ENCODE results near the gene BMAL1.

Gene BMAL1

DNA sequence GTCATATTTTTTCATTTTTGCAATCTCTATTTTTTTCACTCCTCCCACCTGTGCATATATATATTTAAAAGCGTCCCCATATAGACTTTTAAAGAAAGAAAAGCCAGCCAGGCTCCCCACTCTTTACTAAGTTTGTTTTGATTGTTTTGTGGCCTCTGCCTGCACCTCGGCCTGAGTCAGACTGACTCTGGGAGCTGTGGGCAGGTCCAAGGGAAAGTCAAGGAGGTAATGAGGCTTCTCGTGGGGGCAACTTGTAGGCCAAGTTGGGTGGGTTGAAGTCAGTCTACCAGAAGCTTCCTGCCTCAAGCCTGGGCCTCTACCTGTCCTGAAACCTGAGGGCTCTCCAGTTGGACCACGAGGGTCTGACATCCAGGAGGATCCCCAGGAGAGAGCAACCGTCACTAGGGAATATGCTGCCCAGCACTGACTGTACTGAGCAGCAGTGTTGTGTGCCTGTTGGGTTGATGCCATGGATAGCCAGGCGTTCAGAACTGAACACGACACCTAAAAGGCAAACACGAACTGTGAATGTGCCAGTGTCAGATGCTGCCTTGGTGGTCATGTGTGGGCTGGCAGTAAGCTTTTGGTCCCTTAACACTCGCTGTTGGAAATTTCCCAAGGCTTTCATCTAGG lies 58.8 kb downstream of the BMAL1 start:
- ChIA-PET CTCF (interaction anchor here (0.7 to 11.8 kb wide), 31 partner anchors 10 to 1044 kb away, joined by 3 to 329 read pairs (median 8); no protein-coding TSS in a partner anchor), POLR2A (no interaction called here)
- DNase-seq (ENCODE audit: low read depth, low spot score): no peak
- TF ChIP-seq, protein P1, sequence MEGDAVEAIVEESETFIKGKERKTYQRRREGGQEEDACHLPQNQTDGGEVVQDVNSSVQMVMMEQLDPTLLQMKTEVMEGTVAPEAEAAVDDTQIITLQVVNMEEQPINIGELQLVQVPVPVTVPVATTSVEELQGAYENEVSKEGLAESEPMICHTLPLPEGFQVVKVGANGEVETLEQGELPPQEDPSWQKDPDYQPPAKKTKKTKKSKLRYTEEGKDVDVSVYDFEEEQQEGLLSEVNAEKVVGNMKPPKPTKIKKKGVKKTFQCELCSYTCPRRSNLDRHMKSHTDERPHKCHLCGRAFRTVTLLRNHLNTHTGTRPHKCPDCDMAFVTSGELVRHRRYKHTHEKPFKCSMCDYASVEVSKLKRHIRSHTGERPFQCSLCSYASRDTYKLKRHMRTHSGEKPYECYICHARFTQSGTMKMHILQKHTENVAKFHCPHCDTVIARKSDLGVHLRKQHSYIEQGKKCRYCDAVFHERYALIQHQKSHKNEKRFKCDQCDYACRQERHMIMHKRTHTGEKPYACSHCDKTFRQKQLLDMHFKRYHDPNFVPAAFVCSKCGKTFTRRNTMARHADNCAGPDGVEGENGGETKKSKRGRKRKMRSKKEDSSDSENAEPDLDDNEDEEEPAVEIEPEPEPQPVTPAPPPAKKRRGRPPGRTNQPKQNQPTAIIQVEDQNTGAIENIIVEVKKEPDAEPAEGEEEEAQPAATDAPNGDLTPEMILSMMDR (IDR thresholded peaks at IDR 0.05; ENCODE audit: insufficient read depth, low read length, missing control alignments): no peak
- no peak overlapping the region for H3K4me3 ChIP-seq (ENCODE audit: low read depth, low read length)

DNA sequence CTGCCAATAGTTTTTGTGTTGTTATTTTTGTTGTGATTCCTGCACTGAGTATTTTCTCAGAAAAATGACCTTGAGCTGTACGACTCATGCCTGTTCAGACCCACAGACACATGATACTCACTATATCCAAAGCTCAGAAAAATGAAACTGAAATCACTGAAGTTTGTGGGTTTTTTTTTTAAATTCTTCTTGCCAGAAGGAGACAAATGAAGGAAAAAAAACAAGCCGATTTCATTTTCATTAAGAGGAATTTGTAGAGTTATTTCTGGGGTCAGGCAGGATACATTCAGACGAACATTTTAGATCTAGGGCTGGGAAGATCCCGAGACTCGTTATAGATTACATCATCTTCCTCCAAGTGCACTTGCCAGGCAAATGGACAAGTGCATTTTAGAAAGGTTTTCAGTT lies 60.4 kb downstream of the BMAL1 start:
- ChIA-PET POLR2A (interaction anchor here (1.8 to 2.3 kb wide), 2 partner anchors 123 to 128 kb away, joined by 7 to 20 read pairs; no protein-coding TSS in a partner anchor), CTCF (interaction anchor here (0.7 to 11.8 kb wide), 13 partner anchors 8 to 374 kb away, joined by 3 to 329 read pairs (median 7); no protein-coding TSS in a partner anchor)
- H3K4me3 ChIP-seq (ENCODE audit: low read depth, low read length): peak overlapping the region; percentile 36
- TF ChIP-seq, protein P1 (IDR thresholded peaks at IDR 0.05; ENCODE audit: insufficient read depth, low read length, missing control alignments): no peak
- DNase-seq (ENCODE audit: low read depth, low spot score): peak; percentile 23

DNA sequence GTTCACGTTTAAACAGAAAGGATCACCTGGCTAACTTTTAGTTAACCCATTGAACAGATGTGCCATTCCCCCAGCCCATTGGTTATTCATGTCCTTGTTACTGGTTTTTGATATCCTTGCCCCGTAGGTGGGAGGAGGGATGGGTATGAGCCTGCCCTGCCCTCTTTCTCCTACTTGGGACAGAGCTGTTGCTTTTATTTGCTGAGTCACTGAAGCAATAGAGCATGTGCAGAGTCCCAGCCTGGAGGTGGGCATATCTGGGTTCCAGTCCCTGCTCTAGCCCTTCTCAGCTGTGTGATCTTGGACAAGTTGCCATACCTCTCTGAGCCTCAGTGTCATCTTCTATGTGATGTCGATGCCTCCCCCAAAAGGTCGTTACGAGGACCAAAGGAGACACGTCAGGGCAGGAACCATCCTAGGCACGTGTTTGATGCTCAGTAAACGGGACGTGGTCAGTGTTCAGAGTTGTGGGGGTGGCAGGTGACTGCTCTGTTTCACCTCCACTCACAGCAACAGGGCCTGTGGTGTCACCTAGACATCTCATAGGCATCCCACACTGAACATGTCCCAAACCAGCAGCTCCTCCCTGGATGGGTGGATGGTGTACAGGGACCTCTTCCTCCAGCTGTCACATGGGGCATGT lies 61.0 kb downstream of the BMAL1 start:
- ChIA-PET POLR2A (interaction anchor here (1.8 to 2.3 kb wide), 2 partner anchors 123 to 129 kb away, joined by 7 to 20 read pairs; no protein-coding TSS in a partner anchor), CTCF (interaction anchor here (0.8 to 11.8 kb wide), 15 partner anchors 7 to 374 kb away, joined by 3 to 329 read pairs (median 5); no protein-coding TSS in a partner anchor)
- no peak for DNase-seq (ENCODE audit: low read depth, low spot score)
- peak overlapping the region; percentile 36 for H3K4me3 ChIP-seq (ENCODE audit: low read depth, low read length)
- TF ChIP-seq, protein P1 (IDR thresholded peaks at IDR 0.05; ENCODE audit: insufficient read depth, low read length, missing control alignments): no peak

DNA sequence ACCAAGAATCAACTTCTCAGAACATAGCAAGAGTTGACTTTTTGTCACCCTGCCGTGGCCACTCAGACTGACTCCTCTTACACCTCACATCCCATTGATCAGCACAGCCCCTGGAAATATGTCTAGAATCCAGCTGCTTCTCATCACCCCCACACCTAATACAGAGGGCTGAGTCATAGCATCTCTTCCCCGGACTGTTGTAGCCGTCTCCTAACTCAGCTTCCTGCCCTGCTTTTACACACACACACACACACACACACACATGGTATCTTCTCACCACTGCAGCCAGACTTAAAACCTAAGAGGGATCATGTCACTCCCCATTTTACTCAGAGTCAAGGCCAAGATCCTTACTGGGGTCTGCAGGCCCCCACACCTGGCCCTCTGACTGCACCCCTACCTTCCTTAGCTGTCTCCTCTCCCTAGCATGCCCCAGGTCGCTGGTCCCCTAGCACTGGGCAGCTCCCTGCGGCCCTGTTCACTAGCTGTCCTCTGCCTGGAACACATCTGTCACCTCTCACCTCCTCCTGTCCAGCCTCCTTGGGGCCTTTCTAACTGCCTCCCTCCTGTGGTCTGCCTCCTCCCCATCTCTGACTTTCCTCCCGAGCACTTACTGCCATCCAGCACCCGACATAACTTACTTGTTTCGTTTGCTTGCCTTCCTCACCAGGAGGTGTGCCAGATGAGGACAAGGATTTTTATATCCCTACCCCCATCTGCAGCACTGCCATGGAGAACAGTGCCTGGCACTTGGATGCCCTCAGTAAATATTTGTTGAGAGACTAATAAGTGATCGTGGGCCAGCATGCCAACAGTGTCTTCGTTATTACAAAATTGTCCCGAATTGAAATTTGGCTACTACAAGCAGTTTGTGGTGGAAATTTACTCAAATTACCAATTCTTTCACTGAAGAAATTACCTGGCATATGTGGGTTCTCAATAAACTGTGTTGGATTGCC lies 61.9 kb downstream of the BMAL1 start:
- peak; percentile 88 for DNase-seq (ENCODE audit: low read depth, low spot score)
- POLR2A ChIA-PET: interaction anchor here (0.7 to 2.3 kb wide), 3 partner anchors 124 to 170 kb away, joined by 4 to 20 read pairs (median 7); no protein-coding TSS in a partner anchor
- no peak overlapping the region for H3K4me3 ChIP-seq (ENCODE audit: low read depth, low read length)
- CTCF ChIA-PET: interaction anchor here (0.7 to 11.8 kb wide), 15 partner anchors 10 to 375 kb away, joined by 3 to 329 read pairs (median 5); no protein-coding TSS in a partner anchor
- TF ChIP-seq, protein P1 (IDR thresholded peaks at IDR 0.05; ENCODE audit: insufficient read depth, low read length, missing control alignments): no peak

DNA sequence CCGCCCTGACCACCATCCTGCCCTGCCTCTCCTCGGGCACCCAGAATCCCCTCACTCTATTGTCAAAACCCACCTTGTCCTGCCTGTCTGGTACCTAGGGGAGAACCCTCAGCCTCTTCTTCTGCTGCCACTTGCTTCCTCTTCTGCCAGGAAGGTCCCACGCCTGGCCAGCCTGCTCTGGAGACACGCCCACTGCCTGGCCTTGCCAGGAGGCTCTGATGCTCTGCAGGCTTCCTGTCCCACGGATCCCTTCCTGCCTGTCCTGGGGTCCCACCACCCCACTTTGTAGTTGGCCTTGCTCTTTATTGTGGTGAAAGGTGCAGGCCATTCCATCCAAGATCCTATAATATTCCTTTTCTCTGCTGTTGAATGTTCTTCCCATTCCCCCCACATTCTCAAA lies 63.4 kb downstream of the BMAL1 start:
- H3K4me3 ChIP-seq (ENCODE audit: low read depth, low read length): no peak overlapping the region
- ChIA-PET CTCF (interaction anchor here (0.8 to 11.8 kb wide), 4 partner anchors 11 to 140 kb away, joined by 3 to 329 read pairs (median 27); no protein-coding TSS in a partner anchor), POLR2A (no interaction called here)
- DNase-seq (ENCODE audit: low read depth, low spot score): no peak
- TF ChIP-seq, protein P1 (IDR thresholded peaks at IDR 0.05; ENCODE audit: insufficient read depth, low read length, missing control alignments): no peak

All from AG04449 (cell line).